ENCODE measurements around the gene KLHL22. TPM values are rescaled to one million over a fixed set of nuclear protein-coding genes. Genes with fewer than 3 reads are reported as not detected.
A peak's percentile ranks its signal among the peaks of the same experiment; 100 is the strongest.

Gene KLHL22
- total RNA-seq, 1 donor from 2014 or later, result 18.0 TPM

- DNase-seq (ENCODE audit: low read depth), result no peak
- TF ChIP-seq CTCF (conservative IDR thresholded peaks at IDR 0.05; ENCODE audit: low read depth, low read length), result peak; percentile 91
- H3K4me3 ChIP-seq (ENCODE audit: low read depth, low read length), result peak overlapping the region; percentile 88
Measured at GRCh38 chr22:20495861-20496681, 476 bp upstream of the KLHL22 start.

- DNase-seq (ENCODE audit: low read depth), result no peak
- H3K4me3 ChIP-seq (ENCODE audit: low read depth, low read length), result no peak overlapping the region
- no peak for TF ChIP-seq CTCF (conservative IDR thresholded peaks at IDR 0.05; ENCODE audit: low read depth, low read length)
Measured at GRCh38 chr22:20491346-20491745, 4.2 kb downstream of the KLHL22 start.

GRCh38 chr22:20490941-20491307 is 4.7 kb downstream of the KLHL22 start:
- no peak overlapping the region for H3K4me3 ChIP-seq (ENCODE audit: low read depth, low read length)
- no peak for DNase-seq (ENCODE audit: low read depth)
- no peak for TF ChIP-seq CTCF (conservative IDR thresholded peaks at IDR 0.05; ENCODE audit: low read depth, low read length)

GRCh38 chr22:20490183-20490940 is 5.2 kb downstream of the KLHL22 start:
- H3K4me3 ChIP-seq (ENCODE audit: low read depth, low read length), result no peak overlapping the region
- no peak for DNase-seq (ENCODE audit: low read depth)
- TF ChIP-seq CTCF (conservative IDR thresholded peaks at IDR 0.05; ENCODE audit: low read depth, low read length), result no peak

- DNase-seq (ENCODE audit: low read depth), result no peak
- no peak for TF ChIP-seq CTCF (conservative IDR thresholded peaks at IDR 0.05; ENCODE audit: low read depth, low read length)
- H3K4me3 ChIP-seq (ENCODE audit: low read depth, low read length), result no peak overlapping the region
Measured at GRCh38 chr22:20488946-20489345, 6.6 kb downstream of the KLHL22 start.

GRCh38 chr22:20487715-20488114 is 7.9 kb downstream of the KLHL22 start:
- no peak overlapping the region for H3K4me3 ChIP-seq (ENCODE audit: low read depth, low read length)
- DNase-seq (ENCODE audit: low read depth), result no peak
- TF ChIP-seq CTCF (conservative IDR thresholded peaks at IDR 0.05; ENCODE audit: low read depth, low read length), result no peak

All from epithelial cell of proximal tubule (primary cell).